NOMO-1 (cell line): ENCODE data around the gene DAGLA.
"Not testable (repeated sequence)": the region's sequence is repeated elsewhere in the genome, so short reads cannot be mapped to it uniquely, and the experiment has no call there.

Experiments
- DNase-seq, 2 experiments: peaks; one replicate each; lab custom pipeline; 2025; ENCODE audit not compliant: unreplicated experiment in 2 of 2; lab: John Stamatoyannopoulos, UW

DAGLA gene, protein sequence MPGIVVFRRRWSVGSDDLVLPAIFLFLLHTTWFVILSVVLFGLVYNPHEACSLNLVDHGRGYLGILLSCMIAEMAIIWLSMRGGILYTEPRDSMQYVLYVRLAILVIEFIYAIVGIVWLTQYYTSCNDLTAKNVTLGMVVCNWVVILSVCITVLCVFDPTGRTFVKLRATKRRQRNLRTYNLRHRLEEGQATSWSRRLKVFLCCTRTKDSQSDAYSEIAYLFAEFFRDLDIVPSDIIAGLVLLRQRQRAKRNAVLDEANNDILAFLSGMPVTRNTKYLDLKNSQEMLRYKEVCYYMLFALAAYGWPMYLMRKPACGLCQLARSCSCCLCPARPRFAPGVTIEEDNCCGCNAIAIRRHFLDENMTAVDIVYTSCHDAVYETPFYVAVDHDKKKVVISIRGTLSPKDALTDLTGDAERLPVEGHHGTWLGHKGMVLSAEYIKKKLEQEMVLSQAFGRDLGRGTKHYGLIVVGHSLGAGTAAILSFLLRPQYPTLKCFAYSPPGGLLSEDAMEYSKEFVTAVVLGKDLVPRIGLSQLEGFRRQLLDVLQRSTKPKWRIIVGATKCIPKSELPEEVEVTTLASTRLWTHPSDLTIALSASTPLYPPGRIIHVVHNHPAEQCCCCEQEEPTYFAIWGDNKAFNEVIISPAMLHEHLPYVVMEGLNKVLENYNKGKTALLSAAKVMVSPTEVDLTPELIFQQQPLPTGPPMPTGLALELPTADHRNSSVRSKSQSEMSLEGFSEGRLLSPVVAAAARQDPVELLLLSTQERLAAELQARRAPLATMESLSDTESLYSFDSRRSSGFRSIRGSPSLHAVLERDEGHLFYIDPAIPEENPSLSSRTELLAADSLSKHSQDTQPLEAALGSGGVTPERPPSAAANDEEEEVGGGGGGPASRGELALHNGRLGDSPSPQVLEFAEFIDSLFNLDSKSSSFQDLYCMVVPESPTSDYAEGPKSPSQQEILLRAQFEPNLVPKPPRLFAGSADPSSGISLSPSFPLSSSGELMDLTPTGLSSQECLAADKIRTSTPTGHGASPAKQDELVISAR

GRCh38 chr11:61679893-61680621, at the start of gene DAGLA:
Gene DAGLA, plus strand, starts transcription at chr11:61680391. Its CDS starts 39,765 bp downstream, at chr11:61720156.
- DNase-seq: peak; percentile 48 to 49

DNA sequence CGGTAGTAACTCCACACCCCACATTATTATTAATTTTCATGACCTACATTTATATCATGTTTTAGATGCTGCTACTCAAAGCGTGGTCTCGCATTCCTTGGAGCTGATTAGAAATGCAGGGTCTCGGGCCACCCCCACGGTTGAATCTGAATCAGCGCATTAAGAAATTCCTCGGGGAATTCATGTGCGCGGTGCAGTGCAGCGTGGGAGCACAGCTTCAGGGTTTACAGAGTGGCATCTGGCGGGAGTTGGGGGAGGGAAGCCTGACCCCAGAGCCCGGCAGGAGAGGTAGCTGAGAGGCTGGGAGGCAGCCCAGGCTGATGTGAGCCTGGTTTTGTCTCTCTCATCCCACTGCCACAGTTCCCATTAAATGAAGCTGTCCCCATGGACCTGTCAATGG, 48.1 kb upstream of the DAGLA start:
- DNase-seq: no peak

- no peak for DNase-seq
These were observed 44.9 kb upstream of the DAGLA start for GRCh38 chr11:61635304-61635703.

DNA sequence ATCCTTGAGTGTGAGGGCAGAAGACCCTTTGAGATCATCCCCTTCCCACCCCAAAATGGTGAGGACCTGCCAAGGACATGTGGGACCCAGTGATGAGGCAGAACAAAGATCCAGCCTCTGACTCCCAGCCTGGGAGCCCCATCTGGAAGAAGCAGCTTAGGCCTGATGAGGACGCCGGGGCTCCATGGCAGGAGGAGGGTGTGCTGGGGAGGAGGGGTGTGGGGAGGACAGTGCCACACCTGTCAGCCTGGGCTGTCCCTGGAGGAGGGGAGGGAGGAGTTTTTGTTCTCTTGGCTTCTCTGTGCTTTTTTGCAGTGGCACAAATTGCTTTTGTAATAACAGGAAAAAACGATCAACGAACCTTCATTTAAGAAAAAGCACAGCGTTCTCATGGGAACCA, 44.4 kb upstream of the DAGLA start:
- no peak for DNase-seq

- no peak for DNase-seq
These were observed 43.5 kb upstream of the DAGLA start for GRCh38 chr11:61636676-61637075.

DNA sequence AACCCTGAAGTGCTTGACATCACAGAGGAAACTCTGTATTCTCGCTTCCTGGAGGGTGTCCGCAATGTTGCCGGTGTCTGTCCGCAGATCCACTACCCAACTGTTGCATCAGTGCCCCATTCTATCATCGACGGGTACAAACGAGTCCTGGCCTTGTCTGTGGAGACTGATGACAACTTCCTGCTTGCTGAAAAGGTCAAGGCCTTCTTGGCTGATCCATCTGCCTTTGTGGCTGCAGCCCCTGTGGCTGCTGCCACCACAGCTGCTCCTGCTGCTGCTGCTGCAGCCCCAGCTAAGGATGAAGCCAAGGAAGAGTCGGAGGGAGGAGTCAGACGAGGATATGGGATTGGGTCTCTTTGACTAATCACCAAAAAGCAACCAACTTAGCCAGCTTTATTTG, 42.9 kb upstream of the DAGLA start:
- peak in 1 of 2 experiments; percentile 9 for DNase-seq

- no peak for DNase-seq
These were observed 40.3 kb upstream of the DAGLA start for GRCh38 chr11:61639816-61640443.

GRCh38 chr11:61642162-61642561, 38.0 kb upstream of the DAGLA start:
- DNase-seq: no peak

- peak in 1 of 2 experiments; percentile 72 for DNase-seq
These were observed 34.9 kb upstream of the DAGLA start for GRCh38 chr11:61645179-61645868.

DNA sequence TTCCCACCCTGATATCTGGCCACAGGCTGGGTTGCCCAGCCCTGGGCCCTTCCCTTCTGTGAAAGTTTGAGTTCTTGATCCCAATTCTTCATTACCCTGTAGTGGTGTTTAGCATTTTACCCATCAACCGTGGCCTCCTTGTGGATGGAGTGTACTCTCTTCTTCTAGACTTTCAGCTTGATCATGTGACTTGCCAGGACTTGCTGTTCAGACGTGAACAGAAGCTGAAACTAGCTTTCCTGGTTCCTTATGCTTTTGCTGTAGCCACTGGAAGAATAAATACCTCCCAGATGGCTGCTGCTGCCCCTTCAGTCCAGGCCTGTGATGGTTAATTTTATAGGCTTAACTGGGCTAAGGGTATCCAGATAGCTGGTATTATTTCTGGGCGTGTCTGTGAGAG, 32.7 kb upstream of the DAGLA start:
- no peak for DNase-seq

- DNase-seq: no peak
These were observed 29.2 kb upstream of the DAGLA start for GRCh38 chr11:61650781-61651571.

DNA sequence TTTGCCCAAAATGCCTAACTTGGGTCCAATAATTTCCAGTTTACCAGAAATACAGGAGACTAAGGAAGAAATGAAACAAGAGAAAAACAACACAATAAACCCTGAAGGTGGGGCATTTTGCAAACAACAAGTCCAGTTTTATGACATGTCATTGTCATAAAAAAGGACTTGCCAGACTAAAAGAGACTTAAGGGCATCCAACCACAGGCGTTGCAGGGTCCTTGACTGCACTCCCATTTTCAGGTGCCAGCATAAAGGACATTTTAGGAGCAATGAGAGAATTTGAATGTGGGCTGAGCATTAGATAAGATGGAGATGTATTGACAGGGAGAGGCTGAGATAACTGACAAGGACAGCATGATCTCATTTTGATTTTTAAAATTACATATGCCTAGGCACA, 28.1 kb upstream of the DAGLA start:
- no peak for DNase-seq

DNA sequence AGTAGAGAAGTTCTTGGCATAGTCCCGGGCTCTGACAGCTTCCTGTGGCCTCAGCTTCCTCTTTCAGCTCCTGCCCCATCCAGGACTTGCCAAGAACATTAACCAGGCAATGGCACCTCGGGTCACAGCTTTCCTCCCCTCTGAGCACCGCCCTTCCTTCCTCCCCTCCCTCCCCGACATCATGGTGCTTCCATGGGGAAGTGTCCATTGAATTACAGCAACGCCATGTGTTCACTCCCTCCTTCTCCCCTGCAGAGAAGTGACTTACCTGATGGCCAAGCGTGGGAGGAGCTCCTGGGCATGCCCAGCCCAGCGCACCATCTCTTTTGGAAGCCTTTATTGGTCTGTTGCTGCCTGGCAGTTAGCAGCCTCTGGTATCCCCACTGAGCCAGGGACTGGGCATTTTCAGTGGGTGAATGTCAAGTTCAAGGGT, 25.8 kb upstream of the DAGLA start:
- peak; percentile 64 to 73 for DNase-seq

DNA sequence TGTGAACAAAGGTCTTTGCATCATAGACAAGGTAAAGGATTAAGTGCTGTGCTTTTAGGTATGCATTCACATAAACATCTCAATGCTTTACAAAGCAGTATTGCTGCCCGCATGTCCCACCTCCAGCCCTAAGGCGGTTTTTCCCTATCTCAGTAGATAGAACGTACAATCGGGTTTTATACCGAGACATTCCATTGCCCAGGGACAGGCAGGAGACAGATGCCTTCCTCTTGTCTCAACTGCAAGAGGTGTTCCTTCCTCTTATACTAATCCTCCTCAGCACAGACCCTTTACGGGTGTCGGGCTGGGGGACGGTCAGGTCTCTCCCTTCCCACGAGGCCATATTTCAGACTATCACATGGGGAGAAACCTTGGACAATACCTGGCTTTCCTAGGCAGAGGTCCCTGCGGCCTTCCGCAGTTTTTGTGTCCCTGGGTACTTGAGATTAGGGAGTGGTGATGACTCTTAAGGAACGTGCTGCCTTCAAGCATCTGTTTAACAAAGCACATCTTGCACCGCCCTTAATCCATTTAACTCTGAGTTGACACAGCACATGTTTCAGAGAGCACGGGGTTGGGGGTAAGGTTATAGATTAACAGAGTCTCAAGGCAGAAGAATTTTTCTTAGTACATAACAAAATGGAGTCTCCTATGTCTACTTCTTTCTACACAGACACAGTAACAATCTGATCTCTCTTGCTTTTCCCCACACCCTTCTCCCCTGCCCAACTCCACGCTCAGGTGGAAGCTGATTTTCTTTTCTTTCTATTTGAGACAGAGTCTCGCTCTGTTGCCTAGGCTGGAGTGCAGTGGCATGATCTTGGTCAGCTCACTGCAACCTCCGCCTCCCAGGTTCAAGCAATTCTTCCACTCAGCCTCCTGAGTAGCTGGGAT, 24.7 kb upstream of the DAGLA start:
- not testable (repeated sequence) for DNase-seq

DNA sequence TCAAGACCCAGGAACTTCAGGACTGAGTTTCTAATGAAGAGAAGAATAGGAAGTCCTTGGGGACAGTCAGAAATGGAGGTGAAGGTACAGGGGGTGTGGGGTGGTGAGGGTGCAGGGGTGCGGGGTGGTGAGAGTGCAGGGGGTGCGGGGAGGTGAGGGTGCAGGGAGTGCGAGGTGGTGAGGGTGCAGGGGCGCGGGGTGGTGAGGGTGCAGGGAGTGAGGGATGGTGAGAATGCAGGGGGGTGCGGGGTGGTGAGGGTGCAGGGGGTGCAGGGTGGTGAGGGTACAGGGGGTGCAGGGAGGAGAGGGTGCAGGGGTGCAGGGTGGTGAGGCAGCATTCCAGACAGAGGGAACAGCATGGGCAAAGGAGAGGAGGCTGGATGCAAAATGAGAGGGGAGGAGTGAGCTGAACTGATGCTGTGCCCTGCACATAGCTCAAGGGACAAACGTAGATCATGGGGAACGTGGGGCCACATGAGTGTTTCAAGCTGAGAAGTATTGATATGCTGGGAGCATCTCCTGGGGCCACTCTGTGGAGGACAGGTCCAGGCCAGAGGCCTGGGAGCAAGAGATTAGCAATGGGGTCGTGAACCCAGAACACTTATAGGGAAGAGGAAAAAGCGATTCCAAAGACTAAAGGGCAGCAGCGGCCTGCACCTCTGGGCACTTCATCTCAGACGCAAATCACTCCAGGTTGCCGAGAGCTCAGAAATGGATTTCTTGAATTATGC, 23.7 kb upstream of the DAGLA start:
- DNase-seq: no peak

GRCh38 chr11:61657566-61658290, 22.5 kb upstream of the DAGLA start:
- DNase-seq: no peak
